NCI-H2029 treated with DMSO at 0.1 percent for 48 hours (cell line): ENCODE results near the gene CACNA1F.
A peak's percentile ranks its signal among the peaks of the same experiment; 100 is the strongest.

Source experiments
- DNase-seq: peaks from one replicate; lab custom pipeline; 2025; lab: John Stamatoyannopoulos, UW

The CACNA1F gene

DNA sequence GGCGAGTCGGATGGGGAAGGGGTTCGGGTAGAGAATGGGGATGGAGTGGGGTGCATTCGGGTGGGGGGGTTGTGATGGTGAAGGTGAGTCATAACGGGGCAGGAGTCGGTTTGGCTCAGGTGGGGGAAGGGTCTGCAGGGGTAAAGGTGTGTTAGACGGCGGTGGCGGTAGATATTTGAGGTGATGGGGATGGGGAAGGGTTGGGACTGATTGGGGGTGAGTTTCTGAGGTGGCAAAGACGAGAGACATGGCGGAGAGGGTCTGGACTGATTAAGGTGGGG lies 33.9 kb downstream of the CACNA1F start:
- no peak for DNase-seq

DNA sequence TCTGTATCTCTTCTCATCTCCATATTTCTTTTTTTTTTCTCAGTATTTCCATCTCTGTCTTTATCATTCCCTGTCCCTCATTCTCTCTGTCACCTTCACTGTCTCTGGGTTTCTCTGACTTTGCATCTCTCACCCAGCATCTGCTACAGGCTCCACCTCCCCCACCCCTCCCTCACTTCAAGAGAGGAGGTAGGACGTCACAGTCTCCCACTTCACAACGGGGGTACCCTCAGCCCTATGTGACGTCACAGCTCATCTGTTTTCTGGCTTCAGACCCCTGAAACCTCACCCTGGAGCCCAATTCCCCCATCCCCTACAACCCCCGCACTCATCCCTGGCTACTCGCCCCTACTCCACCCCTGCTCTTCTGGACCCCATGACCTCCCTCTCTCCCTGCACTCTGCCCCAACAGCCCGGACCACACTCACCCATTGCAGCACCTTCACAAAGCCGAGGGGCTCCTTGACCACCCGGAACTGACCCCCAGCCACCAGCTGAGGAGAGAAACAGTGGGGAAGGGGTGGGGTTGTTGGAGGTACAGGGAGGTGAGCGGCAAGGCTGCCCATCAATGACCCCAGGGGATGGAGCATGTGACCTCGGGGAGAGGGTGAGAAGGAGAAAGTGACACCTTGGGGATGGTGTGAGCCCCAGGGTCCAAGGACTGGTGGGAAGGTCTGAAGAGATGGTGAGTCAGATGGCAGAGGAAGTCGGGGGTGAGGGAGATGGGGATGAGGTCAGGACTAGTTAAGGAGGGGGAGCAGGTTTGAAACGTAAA lies 34.4 kb downstream of the CACNA1F start:
- no peak for DNase-seq

GRCh38 chrX:49197543-49198087 lies 35.5 kb downstream of the CACNA1F start:
- no peak for DNase-seq

GRCh38 chrX:49193542-49193964 lies 39.6 kb downstream of the CACNA1F start:
- no peak for DNase-seq

GRCh38 chrX:49192722-49193328 lies 40.3 kb downstream of the CACNA1F start:
- no peak for DNase-seq

GRCh38 chrX:49191574-49192011 lies 41.5 kb downstream of the CACNA1F start:
- no peak for DNase-seq

DNA sequence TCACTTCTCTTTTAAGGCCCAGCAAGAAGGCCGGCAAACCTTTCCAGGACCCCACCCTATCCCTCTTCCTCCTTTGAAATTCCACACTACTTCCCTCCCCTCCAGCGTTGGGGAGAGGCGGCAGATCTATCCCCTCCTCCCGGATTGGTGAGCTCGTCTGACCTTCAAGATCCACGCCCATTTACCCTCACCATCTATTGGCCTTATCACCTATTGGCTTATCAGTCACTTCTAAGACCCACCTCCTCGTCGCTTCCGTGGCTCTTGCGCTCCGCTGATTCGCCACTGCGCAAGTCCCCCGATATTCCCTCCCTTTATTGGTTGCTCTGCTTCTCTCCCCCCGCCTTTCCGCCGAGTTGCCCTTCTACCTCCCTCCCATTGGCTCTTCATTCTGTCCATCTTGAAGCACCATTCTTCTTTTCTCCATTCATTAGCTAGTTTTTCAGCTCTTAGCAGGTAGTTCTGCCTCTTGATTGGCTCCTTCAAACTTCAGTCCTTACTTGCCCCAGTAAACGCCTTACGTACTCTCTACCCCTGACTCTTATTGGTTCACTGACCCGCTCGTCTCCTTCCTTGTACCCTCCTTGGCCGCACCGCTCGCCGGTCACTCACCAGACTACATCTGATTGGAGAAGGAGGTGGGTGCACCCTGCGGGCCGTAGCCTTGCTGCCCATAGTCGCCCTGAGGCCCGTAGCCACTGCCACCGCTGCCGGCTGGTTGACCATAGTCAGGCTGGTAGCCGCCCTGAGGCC lies 42.1 kb downstream of the CACNA1F start:
- DNase-seq = peak; percentile 94

DNA sequence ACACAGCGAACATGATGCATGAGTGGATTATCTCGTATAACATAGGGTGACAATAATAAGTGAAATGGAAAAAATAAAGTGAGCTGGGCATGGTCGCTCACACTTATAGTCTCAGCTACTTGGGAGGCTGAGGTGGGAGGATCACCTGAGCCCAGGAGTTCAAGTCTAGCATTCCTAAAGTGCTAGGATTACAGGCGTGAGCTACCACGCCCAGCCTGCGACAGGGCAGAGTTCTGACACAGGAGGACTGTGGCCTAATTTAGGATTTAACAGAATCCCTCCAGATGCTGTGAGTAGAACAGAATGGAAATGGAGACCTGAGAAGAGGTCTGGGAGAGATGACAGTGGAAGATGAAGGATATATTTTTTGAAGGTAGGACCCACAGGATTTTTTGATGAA lies 43.5 kb downstream of the CACNA1F start:
- DNase-seq = no peak

DNA sequence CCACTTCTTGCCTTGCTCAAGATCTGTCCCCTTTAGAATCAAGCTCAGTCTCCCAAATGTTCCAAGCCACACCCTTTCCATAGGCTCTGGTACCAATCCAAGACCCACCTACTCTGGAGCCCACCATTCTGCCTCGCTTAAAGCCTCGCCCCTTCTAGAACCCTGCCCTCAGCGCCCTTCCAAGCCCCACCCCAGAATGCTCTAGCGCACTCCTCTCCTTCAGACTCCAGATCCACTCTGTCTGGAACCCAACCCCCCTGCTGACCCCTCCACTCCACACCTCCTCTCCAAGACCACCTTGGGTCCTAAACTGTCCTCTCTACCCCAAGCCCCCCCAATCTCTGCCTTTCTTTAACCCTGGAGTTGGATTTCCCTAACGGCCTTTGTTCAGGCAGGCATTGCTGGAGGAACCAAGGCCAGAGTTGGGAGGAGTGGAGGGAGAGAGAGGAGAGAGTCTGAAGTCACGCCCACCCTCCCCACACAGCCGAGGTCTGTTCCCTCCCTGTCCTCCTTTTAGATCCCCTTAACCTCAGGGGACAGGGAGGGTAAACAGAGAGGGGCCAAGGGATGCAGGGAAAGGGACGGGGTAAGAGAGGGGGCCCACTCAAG lies 44.6 kb downstream of the CACNA1F start:
- DNase-seq = no peak

- no peak for DNase-seq
Observed at GRCh38 chrX:49187526-49187925, 45.6 kb downstream of the CACNA1F start.

DNA sequence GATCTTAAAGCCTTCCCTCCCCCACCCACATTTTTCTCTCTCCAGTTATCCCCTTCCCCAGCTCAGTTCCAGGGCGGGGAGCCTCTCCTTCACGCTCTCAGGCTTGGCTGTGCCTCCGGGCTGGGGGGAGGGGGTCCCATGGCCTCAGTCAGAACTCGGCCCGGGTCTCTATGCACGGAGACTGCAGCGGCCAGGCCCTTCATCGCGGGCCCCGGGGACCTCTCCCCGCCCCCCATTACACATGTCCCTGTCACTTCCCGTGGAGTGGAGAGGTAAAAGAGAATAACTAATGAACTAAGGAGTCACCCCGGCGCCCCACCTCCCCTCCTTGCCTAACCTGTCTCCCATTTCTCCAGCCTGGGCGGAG lies 46.1 kb downstream of the CACNA1F start:
- no peak for DNase-seq

GRCh38 chrX:49186125-49187027 lies 46.8 kb downstream of the CACNA1F start, which contains the start of gene PRICKLE3:
PRICKLE3 (minus strand) TSS chrX:49186373; CDS start chrX:49186297, 76 bp downstream.
- DNase-seq = peak; percentile 6

GRCh38 chrX:49184294-49185281 lies 48.6 kb downstream of the CACNA1F start:
- DNase-seq = peak; percentile 77

GRCh38 chrX:49183701-49184281 lies 49.3 kb downstream of the CACNA1F start:
- no peak for DNase-seq

- no peak for DNase-seq
Observed at GRCh38 chrX:49179358-49179757, 53.8 kb downstream of the CACNA1F start.

DNA sequence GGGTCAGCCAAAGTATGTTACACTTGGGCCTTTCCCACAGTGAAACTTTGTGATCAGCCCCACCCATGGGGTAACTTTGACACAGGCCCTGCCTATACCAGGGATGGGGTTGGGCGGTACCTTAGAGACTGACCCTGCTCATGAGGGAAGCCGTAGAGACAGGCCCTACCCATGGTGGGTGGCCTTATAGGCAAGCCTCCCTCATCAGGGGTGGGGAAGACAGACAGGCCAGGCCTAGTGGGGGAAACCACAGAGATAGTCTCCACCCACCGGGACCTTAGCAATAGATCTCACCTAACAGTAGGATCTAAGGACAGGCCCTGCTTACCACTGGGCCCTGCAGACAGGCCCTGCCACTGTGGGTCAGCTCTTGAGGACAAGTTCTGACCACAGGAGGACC lies 54.6 kb downstream of the CACNA1F start:
- no peak for DNase-seq

GRCh38 chrX:49177873-49178480 lies 55.2 kb downstream of the CACNA1F start:
- no peak for DNase-seq

- no peak for DNase-seq
Observed at GRCh38 chrX:49177338-49177833, 55.8 kb downstream of the CACNA1F start.
